Measurements from ENCODE around the gene HEATR1.

Gene HEATR1

GRCh38 chr1:236545621-236546169 is 58.6 kb downstream of the HEATR1 start:
- no peak for DNase-seq (ENCODE audit: low spot score)
- H3K27ac ChIP-seq: no peak overlapping the region
- CTCF ChIA-PET: no interaction called here
- POLR2A ChIA-PET (ENCODE audit: low non-redundant PET): no interaction called here
- no peak for TF ChIP-seq CTCF (conservative IDR thresholded peaks at IDR 0.05; ENCODE audit: low read depth)

GRCh38 chr1:236543065-236543669 is 61.1 kb downstream of the HEATR1 start:
- CTCF ChIA-PET: interaction anchor here (0.7 kb wide), 1 partner anchor 197 kb away, joined by 3 read pairs; no protein-coding TSS in a partner anchor
- no peak for TF ChIP-seq CTCF (conservative IDR thresholded peaks at IDR 0.05; ENCODE audit: low read depth)

GRCh38 chr1:236541710-236542109 is 62.6 kb downstream of the HEATR1 start:
- DNase-seq (ENCODE audit: low spot score): no peak
- TF ChIP-seq CTCF (conservative IDR thresholded peaks at IDR 0.05; ENCODE audit: low read depth): no peak
- ChIA-PET POLR2A (ENCODE audit: low non-redundant PET) (no interaction called here), CTCF (no interaction called here)
- H3K27ac ChIP-seq: peak overlapping the region; percentile 39; the same call in 1 of the 2 replicates

More at GRCh38 chr1:236543065-236543669, 61.1 kb downstream of the HEATR1 start:
- DNase-seq (ENCODE audit: low spot score): no peak
- POLR2A ChIA-PET (ENCODE audit: low non-redundant PET): no interaction called here
- H3K27ac ChIP-seq: no peak overlapping the region; the same call in 1 of the 2 replicates

GRCh38 chr1:236540813-236541465 is 63.4 kb downstream of the HEATR1 start:
- ChIA-PET POLR2A (ENCODE audit: low non-redundant PET) (no interaction called here), CTCF (interaction anchor here (1.1 kb wide), 1 partner anchor 9 kb away, joined by 3 read pairs; no protein-coding TSS in a partner anchor)
- TF ChIP-seq CTCF (conservative IDR thresholded peaks at IDR 0.05; ENCODE audit: low read depth): no peak
- no peak for DNase-seq (ENCODE audit: low spot score)
- no peak overlapping the region for H3K27ac ChIP-seq

- no peak for DNase-seq (ENCODE audit: low spot score)
- ChIA-PET CTCF (no interaction called here), POLR2A (ENCODE audit: low non-redundant PET) (no interaction called here)
- peak overlapping the region; percentile 21; the same call in 1 of the 2 replicates for H3K27ac ChIP-seq
- no peak for TF ChIP-seq CTCF (conservative IDR thresholded peaks at IDR 0.05; ENCODE audit: low read depth)
These were observed 67.8 kb downstream of the HEATR1 start for GRCh38 chr1:236536540-236536939.

- no peak overlapping the region; the same call in 1 of the 2 replicates for H3K27ac ChIP-seq
- no peak for TF ChIP-seq CTCF (conservative IDR thresholded peaks at IDR 0.05; ENCODE audit: low read depth)
- CTCF ChIA-PET: interaction anchor here (0.5 to 0.6 kb wide), 2 partner anchors 408 to 527 kb away, joined by 3 to 4 read pairs; no protein-coding TSS in a partner anchor
- DNase-seq (ENCODE audit: low spot score): no peak
- POLR2A ChIA-PET (ENCODE audit: low non-redundant PET): interaction anchor here (0.6 kb wide), 1 partner anchor 266 kb away, joined by 3 read pairs; no protein-coding TSS in a partner anchor
These were observed 68.6 kb downstream of the HEATR1 start for GRCh38 chr1:236535662-236536161.

Data from RWPE1 (cell line).